ENCODE data around the gene SULT1C3.

SULT1C3 gene

DNA sequence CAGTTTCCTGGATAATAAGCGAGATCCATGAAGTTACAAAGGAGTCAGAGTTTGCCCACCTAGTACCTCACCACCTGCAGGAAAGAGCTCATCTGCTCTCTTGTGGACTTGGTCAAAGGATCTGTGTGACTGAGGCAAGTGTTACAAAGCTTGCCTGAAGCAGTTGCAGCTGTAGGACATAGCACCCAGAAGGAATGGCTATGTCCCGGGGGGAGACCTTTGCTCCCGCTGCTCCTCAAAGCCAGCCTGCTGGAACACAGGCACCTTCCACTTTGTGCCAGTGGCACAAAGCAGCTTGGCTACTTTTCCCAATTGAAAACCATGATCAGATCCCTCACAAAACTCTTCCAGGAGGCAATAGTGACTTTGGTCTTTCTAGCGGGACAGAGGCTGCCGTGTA, 45.8 kb downstream of the SULT1C3 start:
- Histone ChIP-seq H3K27me3 (ENCODE audit: insufficient read depth, poor library complexity, severe bottlenecking) (no peaks in the 10 kb centered on the region), H3K4me3 (replicated peaks; ENCODE audit: insufficient read depth, low read length) (no peak overlapping the region), H3K27ac (replicated peaks) (no peak overlapping the region)
- DNase-seq (ENCODE audit: low read depth in 1 of 2, low spot score in 1 of 2): no peak
- TF ChIP-seq, protein P1, sequence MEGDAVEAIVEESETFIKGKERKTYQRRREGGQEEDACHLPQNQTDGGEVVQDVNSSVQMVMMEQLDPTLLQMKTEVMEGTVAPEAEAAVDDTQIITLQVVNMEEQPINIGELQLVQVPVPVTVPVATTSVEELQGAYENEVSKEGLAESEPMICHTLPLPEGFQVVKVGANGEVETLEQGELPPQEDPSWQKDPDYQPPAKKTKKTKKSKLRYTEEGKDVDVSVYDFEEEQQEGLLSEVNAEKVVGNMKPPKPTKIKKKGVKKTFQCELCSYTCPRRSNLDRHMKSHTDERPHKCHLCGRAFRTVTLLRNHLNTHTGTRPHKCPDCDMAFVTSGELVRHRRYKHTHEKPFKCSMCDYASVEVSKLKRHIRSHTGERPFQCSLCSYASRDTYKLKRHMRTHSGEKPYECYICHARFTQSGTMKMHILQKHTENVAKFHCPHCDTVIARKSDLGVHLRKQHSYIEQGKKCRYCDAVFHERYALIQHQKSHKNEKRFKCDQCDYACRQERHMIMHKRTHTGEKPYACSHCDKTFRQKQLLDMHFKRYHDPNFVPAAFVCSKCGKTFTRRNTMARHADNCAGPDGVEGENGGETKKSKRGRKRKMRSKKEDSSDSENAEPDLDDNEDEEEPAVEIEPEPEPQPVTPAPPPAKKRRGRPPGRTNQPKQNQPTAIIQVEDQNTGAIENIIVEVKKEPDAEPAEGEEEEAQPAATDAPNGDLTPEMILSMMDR (IDR thresholded peaks at IDR 0.05; ENCODE audit: insufficient read depth, low read length): no peak
- no peak for TF ChIP-seq SPI1 (IDR thresholded peaks at IDR 0.05; ENCODE audit: borderline replicate concordance, low read depth)
- TF ChIP-seq REST (IDR thresholded peaks at IDR 0.05; ENCODE audit: insufficient replicate concordance, low read depth): no peak
- TF ChIP-seq POLR2AphosphoS5 (IDR thresholded peaks at IDR 0.05; ENCODE audit: low read depth): no peak
- TF ChIP-seq GABPA (IDR thresholded peaks at IDR 0.05; ENCODE audit: low read depth): no peak

GRCh38 chr2:108287169-108287568, 47.4 kb downstream of the SULT1C3 start:
- no peaks in the 10 kb centered on the region for H3K27me3 ChIP-seq (ENCODE audit: insufficient read depth, poor library complexity, severe bottlenecking)
- no peak for DNase-seq (ENCODE audit: low read depth in 1 of 2, low spot score in 1 of 2)
- H3K27ac ChIP-seq (replicated peaks): no peak overlapping the region
- no peak for TF ChIP-seq POLR2AphosphoS5 (IDR thresholded peaks at IDR 0.05; ENCODE audit: low read depth)
- TF ChIP-seq GABPA (IDR thresholded peaks at IDR 0.05; ENCODE audit: low read depth): no peak
- TF ChIP-seq, protein P1 (IDR thresholded peaks at IDR 0.05; ENCODE audit: insufficient read depth, low read length): no peak
- TF ChIP-seq REST (IDR thresholded peaks at IDR 0.05; ENCODE audit: insufficient replicate concordance, low read depth): no peak
- TF ChIP-seq SPI1 (IDR thresholded peaks at IDR 0.05; ENCODE audit: borderline replicate concordance, low read depth): no peak
- no peak overlapping the region for H3K4me3 ChIP-seq (replicated peaks; ENCODE audit: insufficient read depth, low read length)

DNA sequence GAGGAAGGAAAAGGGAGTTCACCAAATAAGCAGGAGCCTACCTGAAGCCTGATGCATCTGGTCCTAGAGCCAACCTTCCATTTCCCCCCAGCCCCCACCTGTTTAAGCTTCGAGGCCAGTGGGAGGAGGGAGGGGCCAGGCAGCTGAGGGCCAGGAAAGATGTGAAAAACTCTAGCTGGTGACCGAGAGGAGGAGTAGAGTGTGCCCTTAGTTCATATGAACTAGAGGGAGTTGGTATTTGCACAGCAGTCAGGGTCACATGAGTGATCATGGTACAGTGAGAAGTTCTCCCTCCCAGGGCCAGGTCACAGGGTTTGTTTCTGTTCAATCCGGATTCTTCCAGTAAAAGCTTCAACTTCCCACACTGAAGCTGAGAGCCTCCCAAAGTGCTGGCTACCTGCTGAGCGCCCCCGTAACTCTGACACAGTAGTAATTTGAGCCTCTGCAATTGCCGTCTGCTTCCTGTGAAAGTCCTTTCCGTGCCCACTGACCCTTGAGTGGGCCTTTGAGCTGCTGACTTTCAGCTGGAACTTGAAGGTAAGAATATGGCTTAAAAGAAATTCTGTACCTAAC, 48.9 kb downstream of the SULT1C3 start, which contains the start of gene SULT1C2:
TSS of gene SULT1C2 (plus strand) at position 362 of the 573 bp plus-strand sequence. CDS start 4,773 bp downstream, outside the sequence.
- H3K27ac ChIP-seq (replicated peaks): no peak within 1 kb of the TSS
- TF ChIP-seq SPI1 (IDR thresholded peaks at IDR 0.05; ENCODE audit: borderline replicate concordance, low read depth) (no peak), POLR2AphosphoS5 (IDR thresholded peaks at IDR 0.05; ENCODE audit: low read depth) (no peak), GABPA (IDR thresholded peaks at IDR 0.05; ENCODE audit: low read depth) (no peak), REST (IDR thresholded peaks at IDR 0.05; ENCODE audit: insufficient replicate concordance, low read depth) (no peak)
- TF ChIP-seq, protein P1 (IDR thresholded peaks at IDR 0.05; ENCODE audit: insufficient read depth, low read length): no peak
- no peaks in the 10 kb centered on the region for H3K27me3 ChIP-seq (ENCODE audit: insufficient read depth, poor library complexity, severe bottlenecking)
- H3K4me3 ChIP-seq (replicated peaks; ENCODE audit: insufficient read depth, low read length): no peak within 1 kb of the TSS
- no peak for DNase-seq (ENCODE audit: low read depth in 1 of 2, low spot score in 1 of 2)
